Liver (tissue), 9 donors: ENCODE results near the gene ZFP37. TPM values are rescaled to one million over a fixed set of nuclear protein-coding genes. Genes with fewer than 3 reads are reported as not detected.

Experiments
- DNase-seq: peaks from one replicate; pipeline ENCODE4 v3.0.0-alpha.2; 2017; ENCODE audit warnings: low spot score
- H3K27ac ChIP-seq, 2 donors: one replicate each; pipeline ENCODE4 v1.7.0; 2013; ENCODE audit warnings: inconsistent platforms in 2 of 2, low read length in 2 of 2, control low read depth in 1 of 2, low read depth in 1 of 2, mild to moderate bottlenecking in 1 of 2
- H3K27me3 ChIP-seq, 4 donors: one replicate each; pipeline versions ENCODE4 v1.6.1 to v1.7.0; 2013; ENCODE audit warnings: low read length in 3 of 4, inconsistent platforms in 1 of 4, mild to moderate bottlenecking in 1 of 4, moderate library complexity in 1 of 4; ENCODE audit not compliant: control insufficient read depth in 4 of 4, insufficient read depth in 4 of 4
- H3K36me3 ChIP-seq, 4 donors: one replicate each; pipeline versions ENCODE4 v1.6.1 to v1.7.0; 2013; ENCODE audit warnings: low read length in 3 of 4, mild to moderate bottlenecking in 3 of 4, low read depth in 1 of 4, moderate library complexity in 1 of 4; ENCODE audit not compliant: control insufficient read depth in 4 of 4, insufficient read depth in 3 of 4
- H3K4me1 ChIP-seq, 4 donors: one replicate each; pipeline versions ENCODE4 v1.6.1 to v1.7.0; 2013; ENCODE audit warnings: low read length in 3 of 4, mild to moderate bottlenecking in 3 of 4, moderate library complexity in 1 of 4; ENCODE audit not compliant: control insufficient read depth in 4 of 4, insufficient read depth in 4 of 4
- H3K4me3 ChIP-seq, 3 donors: one replicate each; pipeline versions ENCODE4 v1.6.1 to v1.7.0; 2013; ENCODE audit warnings: low read length in 3 of 3, control low read depth in 1 of 3, low read depth in 1 of 3, mild to moderate bottlenecking in 1 of 3
- H3K9ac ChIP-seq, 2 donors: one replicate each; pipeline ENCODE4 v1.7.0; 2013; ENCODE audit warnings: low read length in 2 of 2, mild to moderate bottlenecking in 2 of 2, moderate library complexity in 2 of 2, control low read depth in 1 of 2, low read depth in 1 of 2
- H3K9me3 ChIP-seq, 4 donors: one replicate each; pipeline versions ENCODE4 v1.6.1 to v1.7.0; 2013; ENCODE audit warnings: low read length in 3 of 4; ENCODE audit not compliant: control insufficient read depth in 4 of 4
- ATF3 ChIP-seq: IDR thresholded peaks from 2 replicates; pipeline ENCODE4 v1.6.1; 2016; ENCODE audit warnings: antibody characterized with exemption
- EGR1 ChIP-seq, 2 donors: IDR thresholded peaks; 2 replicates each; pipeline ENCODE4 v1.6.1; 2016 to 2018; ENCODE audit warnings: antibody characterized with exemption in 2 of 2, low read depth in 2 of 2
- FOXA1 ChIP-seq: IDR thresholded peaks from 2 replicates; pipeline ENCODE4 v1.6.1; 2016; ENCODE audit warnings: antibody characterized with exemption
- FOXA2 ChIP-seq: IDR thresholded peaks from 2 replicates; pipeline ENCODE4 v1.6.1; 2016; ENCODE audit warnings: antibody characterized with exemption
- GABPA ChIP-seq, 2 donors: IDR thresholded peaks in 1 of 2; conservative IDR thresholded peaks in 1 of 2; 2 replicates each; pipeline ENCODE4 v1.6.1; 2016; ENCODE audit warnings: antibody characterized with exemption in 2 of 2, mild to moderate bottlenecking in 1 of 2, moderate library complexity in 1 of 2
- HNF4A ChIP-seq, 2 donors: conservative IDR thresholded peaks; 2 replicates each; pipeline ENCODE4 v1.6.1; 2016; ENCODE audit warnings: antibody characterized with exemption in 2 of 2, mild to moderate bottlenecking in 2 of 2
- HNF4G ChIP-seq: IDR thresholded peaks from 2 replicates; pipeline ENCODE4 v1.6.1; 2016; ENCODE audit warnings: antibody characterized with exemption
- JUND ChIP-seq, 2 donors: IDR thresholded peaks; 2 replicates each; pipeline ENCODE4 v1.6.1; 2016; ENCODE audit warnings: antibody characterized with exemption in 2 of 2
- MAX ChIP-seq: IDR thresholded peaks from 2 replicates; pipeline ENCODE4 v1.6.1; 2016; ENCODE audit warnings: antibody characterized with exemption
- NR2F2 ChIP-seq: IDR thresholded peaks from 2 replicates; pipeline ENCODE4 v1.6.1; 2016; ENCODE audit warnings: antibody characterized with exemption
- RAD21 ChIP-seq, 2 donors: IDR thresholded peaks; 2 replicates each; pipeline ENCODE4 v1.6.1; 2016; ENCODE audit warnings: antibody characterized with exemption in 2 of 2, mild to moderate bottlenecking in 2 of 2
- REST ChIP-seq: IDR thresholded peaks from 2 replicates; pipeline ENCODE4 v1.6.1; 2016; ENCODE audit warnings: antibody characterized with exemption, mild to moderate bottlenecking
- RXRA ChIP-seq, 2 donors: IDR thresholded peaks; 2 replicates each; pipeline ENCODE4 v1.6.1; 2017 to 2018; ENCODE audit warnings: antibody characterized with exemption in 2 of 2, mild to moderate bottlenecking in 1 of 2
- SP1 ChIP-seq: IDR thresholded peaks from 2 replicates; pipeline ENCODE4 v1.6.1; 2018; ENCODE audit warnings: antibody characterized with exemption, mild to moderate bottlenecking
- TAF1 ChIP-seq: conservative IDR thresholded peaks from 2 replicates; pipeline ENCODE4 v1.6.1; 2016; ENCODE audit warnings: antibody characterized with exemption, mild to moderate bottlenecking
- YY1 ChIP-seq: IDR thresholded peaks from 2 replicates; pipeline ENCODE4 v1.6.1; 2016; ENCODE audit warnings: antibody characterized with exemption, mild to moderate bottlenecking
- ZBTB33 ChIP-seq: IDR thresholded peaks from 2 replicates; pipeline ENCODE4 v1.6.1; 2016; ENCODE audit warnings: antibody characterized with exemption
- WGBS: extraction: QIAGEN DNeasy Blood & Tissue Kit; methylation state at CpG from one replicate; pipeline ENCODE4 v1.1.7; 2013; 5-methylcytosine and 5-hydroxymethylcytosine counted together
- polyA plus RNA-seq, 2 donors: library from polyadenylated mRNA; stranded (reverse) in 1 of 2; unstranded in 1 of 2; fragments of 200-250 nt in 1 of 2; fragments of >200 nt in 1 of 2; fragmentation: Nextera tagmentation in 1 of 2; extraction: Ambion mirVana in 1 of 2; gene quantifications; one replicate each; pipeline versions ENCODE4 v1.2.1 to v1.2.3, GENCODE V29; 2013 to 2015
- total RNA-seq, 2 donors: library from RNA; depleted of rRNA; stranded (reverse); fragments of >200 nt; gene quantifications; one replicate each; pipeline ENCODE4 v1.2.3, GENCODE V29; 2014
- TF ChIP-seq, protein P1 (sequence below): fragments of 150-350 bp; IDR thresholded peaks from 2 replicates; pipeline ENCODE4 v1.5.1; 2017; ENCODE audit warnings: improper control_type of control experiment, low read depth, low read length; ENCODE audit not compliant: missing input control
- donor health status: healthy.
- donor health status: healthy.
- donor health status: healthy.
- donor health status: healthy.
- donor health status: healthy.

ZFP37 gene
- total and polyA plus RNA-seq, 4 donors, result 0.19 to 0.50 (median 0.39) TPM

GRCh38 chr9:113012492-113012891 is 44.0 kb downstream of the ZFP37 start:
- Histone ChIP-seq H3K36me3 (no peaks in the 10 kb centered on the region), H3K27me3 (peaks cover 0 to 3% (median 0%) of the 10 kb centered on the region in 4 donors), H3K4me1 (no peaks in the 10 kb centered on the region), H3K9ac (no peak overlapping the region), H3K27ac (no peak overlapping the region), H3K9me3 (peaks cover 5 to 27% (median 14%) of the 10 kb centered on the region in 4 donors), H3K4me3 (no peak overlapping the region)
- DNase-seq, result no peak
- 26% methylated on average over 9 of the region's 9 CpGs for WGBS
- TF ChIP-seq HNF4A (conservative IDR thresholded peaks at IDR 0.05) (no peak), FOXA2 (no peak), GABPA (IDR thresholded peaks at IDR 0.05 in 1 of 2, conservative IDR thresholded peaks at IDR 0.05 in 1 of 2) (no peak), TAF1 (no peak)

GRCh38 chr9:113011911-113012381 is 44.6 kb downstream of the ZFP37 start, which contains the start of gene ZNF883:
TSS of gene ZNF883 (minus strand) at chr9:113012192.
- H3K36me3 ChIP-seq, result no peaks in the 10 kb centered on the region
- peaks cover 5 to 27% (median 16%) of the 10 kb centered on the region in 4 donors for H3K9me3 ChIP-seq
- 3% methylated on average over 30 of the region's 30 CpGs for WGBS
- H3K27me3 ChIP-seq, result peaks cover 0 to 3% (median 0%) of the 10 kb centered on the region in 4 donors
- no peak for TF ChIP-seq RAD21 (IDR thresholded peaks at IDR 0.05)
- TF ChIP-seq FOXA2, result no peak
- TF ChIP-seq, protein P1, sequence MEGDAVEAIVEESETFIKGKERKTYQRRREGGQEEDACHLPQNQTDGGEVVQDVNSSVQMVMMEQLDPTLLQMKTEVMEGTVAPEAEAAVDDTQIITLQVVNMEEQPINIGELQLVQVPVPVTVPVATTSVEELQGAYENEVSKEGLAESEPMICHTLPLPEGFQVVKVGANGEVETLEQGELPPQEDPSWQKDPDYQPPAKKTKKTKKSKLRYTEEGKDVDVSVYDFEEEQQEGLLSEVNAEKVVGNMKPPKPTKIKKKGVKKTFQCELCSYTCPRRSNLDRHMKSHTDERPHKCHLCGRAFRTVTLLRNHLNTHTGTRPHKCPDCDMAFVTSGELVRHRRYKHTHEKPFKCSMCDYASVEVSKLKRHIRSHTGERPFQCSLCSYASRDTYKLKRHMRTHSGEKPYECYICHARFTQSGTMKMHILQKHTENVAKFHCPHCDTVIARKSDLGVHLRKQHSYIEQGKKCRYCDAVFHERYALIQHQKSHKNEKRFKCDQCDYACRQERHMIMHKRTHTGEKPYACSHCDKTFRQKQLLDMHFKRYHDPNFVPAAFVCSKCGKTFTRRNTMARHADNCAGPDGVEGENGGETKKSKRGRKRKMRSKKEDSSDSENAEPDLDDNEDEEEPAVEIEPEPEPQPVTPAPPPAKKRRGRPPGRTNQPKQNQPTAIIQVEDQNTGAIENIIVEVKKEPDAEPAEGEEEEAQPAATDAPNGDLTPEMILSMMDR, result no peak
- no peak for TF ChIP-seq FOXA1
- H3K4me1 ChIP-seq, result no peaks in the 10 kb centered on the region
- H3K27ac ChIP-seq, result no peak within 1 kb of the TSS
- peak; percentile 44 for DNase-seq
- no peak within 1 kb of the TSS for H3K9ac ChIP-seq
- peak within 1 kb of the TSS in 1 of 3 donors; percentile 12 for H3K4me3 ChIP-seq

- peaks cover 0 to 2% (median 0%) of the 10 kb centered on the region in 4 donors for H3K36me3 ChIP-seq
- H3K27ac ChIP-seq, result no peak overlapping the region
- H3K4me3 ChIP-seq, result no peak overlapping the region
- no peak overlapping the region for H3K9ac ChIP-seq
- H3K27me3 ChIP-seq, result no peaks in the 10 kb centered on the region
- DNase-seq, result no peak
- 28% methylated on average over 1 of the region's 1 CpG for WGBS
- H3K9me3 ChIP-seq, result peaks cover 8 to 45% (median 30%) of the 10 kb centered on the region in 4 donors
- H3K4me1 ChIP-seq, result no peaks in the 10 kb centered on the region
- TF ChIP-seq JUND (IDR thresholded peaks at IDR 0.05) (no peak), TAF1 (no peak), ATF3 (no peak), HNF4A (conservative IDR thresholded peaks at IDR 0.05) (no peak), MAX (no peak), HNF4G (no peak), RXRA (IDR thresholded peaks at IDR 0.05) (no peak), YY1 (no peak), EGR1 (IDR thresholded peaks at IDR 0.05; ENCODE audit: low read depth in 2 of 2) (no peak), FOXA2 (no peak), GABPA (IDR thresholded peaks at IDR 0.05 in 1 of 2, conservative IDR thresholded peaks at IDR 0.05 in 1 of 2) (no peak), SP1 (no peak), REST (no peak), RAD21 (IDR thresholded peaks at IDR 0.05) (no peak), NR2F2 (no peak), ZBTB33 (no peak)
These were observed 50.7 kb downstream of the ZFP37 start for GRCh38 chr9:113005777-113006176.
